IMR-90 (cell line): ENCODE data around the gene LRRC31. TPM values are rescaled to one million over a fixed set of nuclear protein-coding genes. Genes with fewer than 3 reads are reported as not detected.
A peak's percentile ranks its signal among the peaks of the same experiment; 100 is the strongest.

Experiments
- ATAC-seq: fragments of 200-7000 bp; cut with Tn5 transposase; 2 replicates; pipeline ENCODE4 v1.9.1; 2020; ENCODE audit warnings: low read depth, mild to moderate bottlenecking, moderate library complexity
- BruUV-seq: library from RNA; stranded (reverse); fragments of 400-500 nt; replicated peaks from 2 replicates; lab custom pipeline; 2021; lab: Mats Ljungman, UMichigan
- CTCF ChIA-PET: fragments of 300-600 bp; formaldehyde crosslinking; extraction: SDS; loops from one replicate; lab custom pipeline; 2021; ENCODE audit warnings: antibody characterized with exemption; lab: Yijun Ruan, JAX
- POLR2A ChIA-PET: fragments of 300-600 bp; sonication (Branson Sonifier 250); formaldehyde crosslinking; loops from one replicate; lab custom pipeline; 2022; ENCODE audit warnings: antibody characterized with exemption; ENCODE audit not compliant: unreplicated experiment; lab: Charles Lee
- DNase-seq: peaks from one replicate; pipeline ENCODE4 v3.0.0; 2013
- H2AFZ ChIP-seq: replicated peaks from 2 replicates; pipeline ENCODE3; 2013; ENCODE audit warnings: low read length, mild to moderate bottlenecking; ENCODE audit not compliant: poor library complexity
- H2AK5ac ChIP-seq: 2 replicates; pipeline ENCODE4 v1.6.1; 2013; ENCODE audit warnings: low read depth, low read length, inconsistent platforms
- H2AK9ac ChIP-seq: replicated peaks from 2 replicates; pipeline ENCODE3; 2013; ENCODE audit warnings: mild to moderate bottlenecking, low read depth, low read length, moderate library complexity; ENCODE audit not compliant: poor library complexity
- H2BK120ac ChIP-seq: 2 replicates; pipeline ENCODE4 v1.6.1; 2013; ENCODE audit warnings: low read depth, low read length, inconsistent platforms
- H2BK15ac ChIP-seq: 3 replicates; pipeline ENCODE4 v1.6.1; 2013; ENCODE audit warnings: low read depth, low read length, inconsistent platforms
- H2BK20ac ChIP-seq: 2 replicates; pipeline ENCODE4 v1.6.1; 2013; ENCODE audit warnings: low read depth, mild to moderate bottlenecking, inconsistent platforms, low read length, moderate library complexity
- H2BK5ac ChIP-seq: 2 replicates; pipeline ENCODE4 v1.6.1; 2013; ENCODE audit warnings: mild to moderate bottlenecking, low read depth, low read length, inconsistent platforms; ENCODE audit not compliant: poor library complexity, severe bottlenecking
- H3K14ac ChIP-seq: replicated peaks from 2 replicates; pipeline ENCODE4 v1.6.1; 2013; ENCODE audit warnings: low read depth, low read length, inconsistent platforms
- H3K18ac ChIP-seq: 2 replicates; pipeline ENCODE4 v1.6.1; 2013; ENCODE audit warnings: low read depth, low read length, control low read depth
- H3K23ac ChIP-seq: 2 replicates; pipeline ENCODE4 v1.6.1; 2013; ENCODE audit warnings: low read depth, low read length, inconsistent platforms
- H3K27ac ChIP-seq: 2 replicates; pipeline ENCODE4 v1.5.1; 2013; ENCODE audit warnings: mild to moderate bottlenecking, control low read depth, low read length; ENCODE audit not compliant: insufficient read depth
- H3K27me3 ChIP-seq: 2 replicates; pipeline ENCODE4 v1.6.1; 2013; ENCODE audit warnings: low read length; ENCODE audit not compliant: control insufficient read depth, insufficient read depth
- H3K36me3 ChIP-seq: 2 replicates; pipeline ENCODE4 v1.6.1; 2013; ENCODE audit warnings: low read length, mixed read lengths; ENCODE audit not compliant: control insufficient read depth, insufficient read depth
- H3K4ac ChIP-seq: 2 replicates; pipeline ENCODE4 v1.6.1; 2013; ENCODE audit warnings: low read depth, low read length, inconsistent platforms
- H3K4me1 ChIP-seq: 2 replicates; pipeline ENCODE4 v1.6.1; 2013; ENCODE audit warnings: low read length, mixed read lengths; ENCODE audit not compliant: control insufficient read depth, insufficient read depth
- H3K4me2 ChIP-seq: 2 replicates; pipeline ENCODE4 v1.6.1; 2013; ENCODE audit warnings: low read depth, mild to moderate bottlenecking, control low read depth, low read length, moderate library complexity
- H3K4me3 ChIP-seq: 2 replicates; pipeline ENCODE4 v1.5.1; 2013; ENCODE audit warnings: low read depth, mild to moderate bottlenecking, control low read depth, low read length, moderate library complexity; ENCODE audit not compliant: insufficient read depth
- H3K56ac ChIP-seq: 2 replicates; pipeline ENCODE4 v1.6.1; 2013; ENCODE audit warnings: low read length, inconsistent platforms; ENCODE audit not compliant: insufficient read depth; ENCODE audit errors: extremely low read depth
- H3K79me1 ChIP-seq, 2 experiments: 2 replicates each; pipeline ENCODE4 v1.6.1; 2013; ENCODE audit warnings: low read length in 2 of 2, inconsistent platforms in 1 of 2, low read depth in 1 of 2
- H3K9ac ChIP-seq: 2 replicates; pipeline ENCODE4 v1.6.1; 2013; ENCODE audit warnings: low read depth, low read length, control low read depth
- H3K9me1 ChIP-seq: 2 replicates; pipeline ENCODE4 v1.6.1; 2013; ENCODE audit warnings: low read length, inconsistent platforms; ENCODE audit not compliant: insufficient read depth
- H3K9me3 ChIP-seq: 2 replicates; pipeline ENCODE4 v1.6.1; 2013; ENCODE audit warnings: low read length; ENCODE audit not compliant: control insufficient read depth, insufficient read depth
- H4K20me1 ChIP-seq: 2 replicates; pipeline ENCODE4 v1.6.1; 2013; ENCODE audit warnings: low read length, inconsistent platforms; ENCODE audit not compliant: insufficient read depth
- H4K5ac ChIP-seq: 2 replicates; pipeline ENCODE4 v1.6.1; 2013; ENCODE audit warnings: mild to moderate bottlenecking, low read depth, low read length, control low read depth
- H4K8ac ChIP-seq, 2 experiments: 2 replicates each; pipeline ENCODE4 v1.6.1; 2013; ENCODE audit warnings: low read depth in 2 of 2, low read length in 2 of 2, control low read depth in 1 of 2, inconsistent platforms in 1 of 2
- H4K91ac ChIP-seq: 2 replicates; pipeline ENCODE4 v1.6.1; 2013; ENCODE audit warnings: low read depth, low read length, inconsistent platforms; ENCODE audit not compliant: insufficient read depth
- BHLHE40 ChIP-seq: fragments of 150-350 bp; IDR thresholded peaks from 2 replicates; pipeline ENCODE4 v1.6.1; 2016; ENCODE audit warnings: mild to moderate bottlenecking, low read depth, low read length
- CEBPB ChIP-seq: IDR thresholded peaks from 2 replicates; pipeline ENCODE4 v1.6.1; 2012; ENCODE audit warnings: low read depth, low read length, improper control_type of control experiment
- FOS ChIP-seq: fragments of 150-350 bp; IDR thresholded peaks from 2 replicates; pipeline ENCODE4 v1.6.1; 2016; ENCODE audit warnings: low read depth, low read length
- MXI1 ChIP-seq: IDR thresholded peaks from 2 replicates; pipeline ENCODE4 v1.6.1; 2012; ENCODE audit warnings: low read depth, mild to moderate bottlenecking, low read length, moderate library complexity, borderline replicate concordance
- NFE2L2 ChIP-seq: fragments of 150-350 bp; IDR thresholded peaks from 2 replicates; pipeline ENCODE4 v1.6.1; 2016; ENCODE audit warnings: low read depth, mild to moderate bottlenecking, low read length
- RAD21 ChIP-seq: IDR thresholded peaks from 2 replicates; pipeline ENCODE4 v1.6.1; 2012; ENCODE audit warnings: low read length, improper control_type of control experiment
- RFX5 ChIP-seq: IDR thresholded peaks from 2 replicates; pipeline ENCODE4 v1.8.0; 2012; ENCODE audit warnings: low read depth, mild to moderate bottlenecking, low read length, moderate library complexity
- SMC3 ChIP-seq: fragments of 150-350 bp; IDR thresholded peaks from 2 replicates; pipeline ENCODE4 v1.6.1; 2016; ENCODE audit warnings: low read depth, mild to moderate bottlenecking, antibody characterized with exemption, low read length, moderate library complexity
- WGBS, 2 experiments: methylation state at CpG; one replicate each; pipeline versions ENCODE4 v1.1.5 to v1.1.7; 2013; ENCODE audit warnings: missing lambda C conversion rate in 2 of 2; ENCODE audit not compliant: insufficient read length in 1 of 2; ENCODE audit errors: extremely low coverage in 2 of 2; 5-methylcytosine and 5-hydroxymethylcytosine counted together
- dilution Hi-C: fragments of 300-500 bp; cut with HindIII; formaldehyde crosslinking; loops from one replicate; pipeline ENCODE4 v1.14.3; 2018; ENCODE audit warnings: low sequenced_read_pairs; ENCODE audit not compliant: unreplicated experiment
- in situ Hi-C: fragments of 300-500 bp; cut with MboI; formaldehyde crosslinking; loops from 3 replicates; pipeline ENCODE4 v1.14.3; 2019; ENCODE audit warnings: low sequenced_read_pairs, inconsistent platforms, mixed read lengths
- intact Hi-C: fragments of 100-400 bp; cut with micrococcal nuclease; formaldehyde crosslinking; loops from 2 replicates; pipeline ENCODE4 v1.10.0; 2022
- polyA plus RNA-seq, 3 experiments: library from polyadenylated mRNA; depleted of rRNA; stranded (reverse); fragments of >200 nt; gene quantifications; 2 replicates each; pipeline ENCODE4 v1.2.3, GENCODE V29; 2012; ENCODE audit warnings: low replicate concordance in 1 of 3
- total RNA-seq: library from RNA; depleted of rRNA; stranded (reverse); fragments of >200 nt; gene quantifications from 2 replicates; pipeline ENCODE4 v1.2.3, GENCODE V29; 2012
- TF ChIP-seq, protein P1 (sequence below): fragments of 150-350 bp; IDR thresholded peaks from 2 replicates; pipeline ENCODE4 v1.6.1; 2017; ENCODE audit warnings: mild to moderate bottlenecking, antibody characterized with exemption, low read length, low read depth
- TF ChIP-seq, protein P2 (sequence below): conservative IDR thresholded peaks from 2 replicates; pipeline ENCODE4 v1.5.1; 2012; ENCODE audit warnings: mild to moderate bottlenecking, low read depth, low read length, improper control_type of control experiment
- TF ChIP-seq, protein P3 (sequence below): fragments of 150-350 bp; IDR thresholded peaks from 2 replicates; pipeline ENCODE4 v1.6.1; 2016; ENCODE audit warnings: low read depth, mild to moderate bottlenecking, low read length, moderate library complexity, borderline replicate concordance

LRRC31 gene
- total and polyA plus RNA-seq, 2 of the 4 experiments (the other 2 are of a cell fraction) = not detected

DNA sequence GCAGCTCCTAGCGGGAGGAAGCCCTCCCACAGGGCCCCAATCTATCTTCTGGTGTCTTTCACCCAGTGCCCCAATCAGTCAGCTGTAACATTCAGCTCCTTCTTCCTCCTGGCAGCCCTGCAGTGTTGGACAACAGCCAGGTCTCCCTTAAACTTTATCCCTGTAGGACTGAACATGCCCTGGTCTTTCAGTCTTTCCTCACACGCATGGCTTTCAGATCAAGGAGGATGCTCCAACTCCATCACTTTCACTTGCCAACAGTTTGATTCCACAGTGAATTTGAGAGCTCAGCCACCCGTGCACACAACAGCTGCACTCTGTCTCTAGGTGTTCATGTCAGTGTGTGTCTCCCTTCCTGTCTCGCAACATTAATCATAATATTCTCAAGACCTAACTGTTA is 28.6 kb downstream of the LRRC31 start:
- Histone ChIP-seq H3K56ac (no peak overlapping the region), H3K27ac (no peak overlapping the region), H3K9me3 (no peaks in the 10 kb centered on the region), H2AFZ (peak overlapping the region; percentile 9), H4K8ac (no peak overlapping the region), H2BK20ac (no peak overlapping the region), H3K79me1 (no peaks in the 10 kb centered on the region), H4K5ac (no peak overlapping the region), H2AK9ac (no peak overlapping the region), H3K18ac (no peak overlapping the region), H2AK5ac (no peak overlapping the region), H3K9ac (no peak overlapping the region), H3K23ac (no peak overlapping the region), H4K20me1 (no peaks in the 10 kb centered on the region), H3K14ac (no peak overlapping the region), H3K4ac (no peak overlapping the region), H3K4me2 (no peak overlapping the region), H2BK15ac (no peak overlapping the region), H3K4me3 (no peak overlapping the region), H2BK120ac (no peak overlapping the region; the same call in 1 of the 2 replicates), H3K4me1 (peaks cover 5% of the 10 kb centered on the region), H2BK5ac (no peak overlapping the region), H3K9me1 (0 out of 2 replicates have a peak, but pooled peaks cover 4% of the 10 kb centered on the region), H3K27me3 (no peaks in the 10 kb centered on the region), H4K91ac (no peak overlapping the region), H3K36me3 (no peaks in the 10 kb centered on the region)
- no TSS peak for BruUV-seq
- TF ChIP-seq, protein P1, sequence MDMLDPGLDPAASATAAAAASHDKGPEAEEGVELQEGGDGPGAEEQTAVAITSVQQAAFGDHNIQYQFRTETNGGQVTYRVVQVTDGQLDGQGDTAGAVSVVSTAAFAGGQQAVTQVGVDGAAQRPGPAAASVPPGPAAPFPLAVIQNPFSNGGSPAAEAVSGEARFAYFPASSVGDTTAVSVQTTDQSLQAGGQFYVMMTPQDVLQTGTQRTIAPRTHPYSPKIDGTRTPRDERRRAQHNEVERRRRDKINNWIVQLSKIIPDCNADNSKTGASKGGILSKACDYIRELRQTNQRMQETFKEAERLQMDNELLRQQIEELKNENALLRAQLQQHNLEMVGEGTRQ = no peak
- TF ChIP-seq BHLHE40 (no peak), FOS (no peak), RAD21 (no peak), SMC3 (no peak), RFX5 (no peak), CEBPB (no peak), NFE2L2 (no peak), MXI1 (no peak)
- TF ChIP-seq, protein P2, sequence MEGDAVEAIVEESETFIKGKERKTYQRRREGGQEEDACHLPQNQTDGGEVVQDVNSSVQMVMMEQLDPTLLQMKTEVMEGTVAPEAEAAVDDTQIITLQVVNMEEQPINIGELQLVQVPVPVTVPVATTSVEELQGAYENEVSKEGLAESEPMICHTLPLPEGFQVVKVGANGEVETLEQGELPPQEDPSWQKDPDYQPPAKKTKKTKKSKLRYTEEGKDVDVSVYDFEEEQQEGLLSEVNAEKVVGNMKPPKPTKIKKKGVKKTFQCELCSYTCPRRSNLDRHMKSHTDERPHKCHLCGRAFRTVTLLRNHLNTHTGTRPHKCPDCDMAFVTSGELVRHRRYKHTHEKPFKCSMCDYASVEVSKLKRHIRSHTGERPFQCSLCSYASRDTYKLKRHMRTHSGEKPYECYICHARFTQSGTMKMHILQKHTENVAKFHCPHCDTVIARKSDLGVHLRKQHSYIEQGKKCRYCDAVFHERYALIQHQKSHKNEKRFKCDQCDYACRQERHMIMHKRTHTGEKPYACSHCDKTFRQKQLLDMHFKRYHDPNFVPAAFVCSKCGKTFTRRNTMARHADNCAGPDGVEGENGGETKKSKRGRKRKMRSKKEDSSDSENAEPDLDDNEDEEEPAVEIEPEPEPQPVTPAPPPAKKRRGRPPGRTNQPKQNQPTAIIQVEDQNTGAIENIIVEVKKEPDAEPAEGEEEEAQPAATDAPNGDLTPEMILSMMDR = no peak
- TF ChIP-seq, protein P3, sequence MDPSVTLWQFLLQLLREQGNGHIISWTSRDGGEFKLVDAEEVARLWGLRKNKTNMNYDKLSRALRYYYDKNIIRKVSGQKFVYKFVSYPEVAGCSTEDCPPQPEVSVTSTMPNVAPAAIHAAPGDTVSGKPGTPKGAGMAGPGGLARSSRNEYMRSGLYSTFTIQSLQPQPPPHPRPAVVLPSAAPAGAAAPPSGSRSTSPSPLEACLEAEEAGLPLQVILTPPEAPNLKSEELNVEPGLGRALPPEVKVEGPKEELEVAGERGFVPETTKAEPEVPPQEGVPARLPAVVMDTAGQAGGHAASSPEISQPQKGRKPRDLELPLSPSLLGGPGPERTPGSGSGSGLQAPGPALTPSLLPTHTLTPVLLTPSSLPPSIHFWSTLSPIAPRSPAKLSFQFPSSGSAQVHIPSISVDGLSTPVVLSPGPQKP = no peak
- DNase-seq (no peak), ATAC-seq (no peak)
- 38% methylated on average over 1 of the region's 4 CpGs; no CpG with 5 or more reads in 1 of the 2 experiments for WGBS, 2 experiments
- in situ Hi-C loops = no loop called here
- dilution Hi-C loops = no loop called here
- POLR2A ChIA-PET = no interaction called here
- CTCF ChIA-PET = no interaction called here
- intact Hi-C loops = no loop called here
